ENCODE data around the gene CREBBP.

CREBBP gene

DNA sequence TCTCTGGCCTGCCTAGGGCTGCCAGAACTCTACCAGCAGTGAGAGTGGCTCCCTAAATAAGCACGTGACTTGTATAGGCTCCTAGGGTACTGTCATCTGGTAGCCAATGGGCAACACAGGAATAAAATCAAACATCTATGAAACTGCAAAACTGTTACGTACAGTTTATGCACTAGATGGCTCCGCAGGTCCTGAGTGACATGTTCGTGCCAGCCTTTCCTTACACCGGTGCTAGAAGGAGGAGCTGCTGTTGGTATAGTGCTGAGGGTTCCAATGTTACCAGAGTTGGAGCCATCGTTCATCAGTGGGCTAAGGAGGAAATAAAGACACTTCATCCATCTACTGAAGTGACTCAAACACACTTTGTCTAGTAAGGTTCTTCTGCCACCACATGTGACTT is 99.9 kb downstream of the CREBBP start:
- no peak for TF ChIP-seq ZFX (IDR thresholded peaks at IDR 0.05)
- TF ChIP-seq, protein P1, sequence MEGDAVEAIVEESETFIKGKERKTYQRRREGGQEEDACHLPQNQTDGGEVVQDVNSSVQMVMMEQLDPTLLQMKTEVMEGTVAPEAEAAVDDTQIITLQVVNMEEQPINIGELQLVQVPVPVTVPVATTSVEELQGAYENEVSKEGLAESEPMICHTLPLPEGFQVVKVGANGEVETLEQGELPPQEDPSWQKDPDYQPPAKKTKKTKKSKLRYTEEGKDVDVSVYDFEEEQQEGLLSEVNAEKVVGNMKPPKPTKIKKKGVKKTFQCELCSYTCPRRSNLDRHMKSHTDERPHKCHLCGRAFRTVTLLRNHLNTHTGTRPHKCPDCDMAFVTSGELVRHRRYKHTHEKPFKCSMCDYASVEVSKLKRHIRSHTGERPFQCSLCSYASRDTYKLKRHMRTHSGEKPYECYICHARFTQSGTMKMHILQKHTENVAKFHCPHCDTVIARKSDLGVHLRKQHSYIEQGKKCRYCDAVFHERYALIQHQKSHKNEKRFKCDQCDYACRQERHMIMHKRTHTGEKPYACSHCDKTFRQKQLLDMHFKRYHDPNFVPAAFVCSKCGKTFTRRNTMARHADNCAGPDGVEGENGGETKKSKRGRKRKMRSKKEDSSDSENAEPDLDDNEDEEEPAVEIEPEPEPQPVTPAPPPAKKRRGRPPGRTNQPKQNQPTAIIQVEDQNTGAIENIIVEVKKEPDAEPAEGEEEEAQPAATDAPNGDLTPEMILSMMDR (conservative IDR thresholded peaks at IDR 0.05): no peak; the same call in 1 of the 2 replicates
- no peak overlapping the region for H3K27ac ChIP-seq

DNA sequence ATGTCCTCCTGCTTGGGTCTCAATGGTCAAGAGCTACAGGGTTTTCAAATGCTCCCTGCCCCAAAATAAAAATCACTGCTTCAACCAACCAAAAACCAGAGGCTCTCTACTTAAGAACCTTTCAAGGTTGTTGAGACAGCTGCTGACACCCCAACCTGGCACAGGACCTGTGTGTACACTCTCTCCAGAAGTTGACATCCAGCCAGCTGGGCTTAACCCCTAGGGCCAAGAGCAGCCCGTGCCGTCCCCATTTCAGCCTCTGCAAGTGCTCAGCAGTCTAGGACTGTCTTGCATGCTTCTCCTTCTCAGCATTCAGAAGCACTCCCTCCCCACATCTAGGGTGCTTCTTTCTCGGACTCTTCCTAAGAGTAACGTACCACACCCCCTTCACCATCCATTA is 104.2 kb downstream of the CREBBP start:
- no peak for TF ChIP-seq ZFX (IDR thresholded peaks at IDR 0.05)
- TF ChIP-seq, protein P1 (conservative IDR thresholded peaks at IDR 0.05): no peak
- no peak overlapping the region for H3K27ac ChIP-seq

- no peak overlapping the region for H3K27ac ChIP-seq
- no peak for TF ChIP-seq ZFX (IDR thresholded peaks at IDR 0.05)
- TF ChIP-seq, protein P1 (conservative IDR thresholded peaks at IDR 0.05): no peak
Measured at GRCh38 chr16:3774819-3775218, 105.7 kb downstream of the CREBBP start.

GRCh38 chr16:3774156-3774767 is 106.3 kb downstream of the CREBBP start:
- H3K27ac ChIP-seq: no peak overlapping the region
- TF ChIP-seq, protein P1 (conservative IDR thresholded peaks at IDR 0.05): no peak
- no peak for TF ChIP-seq ZFX (IDR thresholded peaks at IDR 0.05)

GRCh38 chr16:3773663-3774062 is 106.8 kb downstream of the CREBBP start:
- H3K27ac ChIP-seq: no peak overlapping the region

DNA sequence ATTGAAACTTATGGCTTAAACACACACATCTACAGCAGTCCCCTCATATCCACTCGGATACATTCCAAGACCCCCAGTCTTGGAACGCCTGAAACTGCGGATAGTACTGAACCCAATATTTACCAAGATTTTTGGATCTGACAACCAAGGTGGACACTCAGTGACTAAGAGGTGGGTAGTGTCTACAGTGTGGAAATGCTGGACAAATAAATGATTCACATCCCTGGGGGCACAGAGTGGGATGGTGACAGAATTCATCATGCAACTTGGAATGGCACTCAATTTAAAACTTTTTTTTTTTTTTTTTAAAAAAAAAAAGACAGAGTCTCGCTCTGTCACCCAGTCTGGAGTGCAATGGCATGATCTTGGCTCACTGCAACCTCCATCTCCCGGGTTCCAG is 109.0 kb downstream of the CREBBP start:
- no peak overlapping the region for H3K27ac ChIP-seq
- TF ChIP-seq, protein P1 (conservative IDR thresholded peaks at IDR 0.05): no peak
- no peak for TF ChIP-seq ZFX (IDR thresholded peaks at IDR 0.05)

More at GRCh38 chr16:3773663-3774062, 106.8 kb downstream of the CREBBP start:
- no peak for TF ChIP-seq ZFX (IDR thresholded peaks at IDR 0.05)
- TF ChIP-seq, protein P1 (conservative IDR thresholded peaks at IDR 0.05): no peak

DNA sequence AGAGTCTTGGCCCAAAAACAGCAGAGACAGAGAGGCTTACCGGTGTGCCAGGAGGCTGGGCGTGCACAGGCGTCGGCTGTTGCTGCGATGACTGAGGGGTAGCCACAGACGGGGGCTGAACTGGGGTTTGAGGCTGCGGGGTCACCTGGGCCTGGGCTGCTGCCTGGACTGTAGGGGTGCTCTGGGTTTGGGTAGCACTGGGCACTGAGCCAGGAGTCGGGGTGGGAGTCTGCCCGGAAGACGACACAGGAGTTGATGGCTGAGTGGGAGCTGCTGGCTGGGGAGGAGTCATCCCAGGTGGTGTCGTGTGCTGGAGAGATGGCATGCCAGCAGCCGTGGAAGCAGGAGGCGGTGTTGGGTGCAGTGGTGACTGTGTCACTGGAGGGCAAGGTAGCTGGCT is 110.0 kb downstream of the CREBBP start:
- H3K27ac ChIP-seq: no peak overlapping the region
- no peak for TF ChIP-seq ZFX (IDR thresholded peaks at IDR 0.05)
- TF ChIP-seq, protein P1 (conservative IDR thresholded peaks at IDR 0.05): no peak
